ENCODE data around the gene CSTF2.
"Not testable (repeated sequence)": the region's sequence is repeated elsewhere in the genome, so short reads cannot be mapped to it uniquely, and the experiment has no call there.

Gene CSTF2, protein sequence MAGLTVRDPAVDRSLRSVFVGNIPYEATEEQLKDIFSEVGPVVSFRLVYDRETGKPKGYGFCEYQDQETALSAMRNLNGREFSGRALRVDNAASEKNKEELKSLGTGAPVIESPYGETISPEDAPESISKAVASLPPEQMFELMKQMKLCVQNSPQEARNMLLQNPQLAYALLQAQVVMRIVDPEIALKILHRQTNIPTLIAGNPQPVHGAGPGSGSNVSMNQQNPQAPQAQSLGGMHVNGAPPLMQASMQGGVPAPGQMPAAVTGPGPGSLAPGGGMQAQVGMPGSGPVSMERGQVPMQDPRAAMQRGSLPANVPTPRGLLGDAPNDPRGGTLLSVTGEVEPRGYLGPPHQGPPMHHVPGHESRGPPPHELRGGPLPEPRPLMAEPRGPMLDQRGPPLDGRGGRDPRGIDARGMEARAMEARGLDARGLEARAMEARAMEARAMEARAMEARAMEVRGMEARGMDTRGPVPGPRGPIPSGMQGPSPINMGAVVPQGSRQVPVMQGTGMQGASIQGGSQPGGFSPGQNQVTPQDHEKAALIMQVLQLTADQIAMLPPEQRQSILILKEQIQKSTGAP

DNA sequence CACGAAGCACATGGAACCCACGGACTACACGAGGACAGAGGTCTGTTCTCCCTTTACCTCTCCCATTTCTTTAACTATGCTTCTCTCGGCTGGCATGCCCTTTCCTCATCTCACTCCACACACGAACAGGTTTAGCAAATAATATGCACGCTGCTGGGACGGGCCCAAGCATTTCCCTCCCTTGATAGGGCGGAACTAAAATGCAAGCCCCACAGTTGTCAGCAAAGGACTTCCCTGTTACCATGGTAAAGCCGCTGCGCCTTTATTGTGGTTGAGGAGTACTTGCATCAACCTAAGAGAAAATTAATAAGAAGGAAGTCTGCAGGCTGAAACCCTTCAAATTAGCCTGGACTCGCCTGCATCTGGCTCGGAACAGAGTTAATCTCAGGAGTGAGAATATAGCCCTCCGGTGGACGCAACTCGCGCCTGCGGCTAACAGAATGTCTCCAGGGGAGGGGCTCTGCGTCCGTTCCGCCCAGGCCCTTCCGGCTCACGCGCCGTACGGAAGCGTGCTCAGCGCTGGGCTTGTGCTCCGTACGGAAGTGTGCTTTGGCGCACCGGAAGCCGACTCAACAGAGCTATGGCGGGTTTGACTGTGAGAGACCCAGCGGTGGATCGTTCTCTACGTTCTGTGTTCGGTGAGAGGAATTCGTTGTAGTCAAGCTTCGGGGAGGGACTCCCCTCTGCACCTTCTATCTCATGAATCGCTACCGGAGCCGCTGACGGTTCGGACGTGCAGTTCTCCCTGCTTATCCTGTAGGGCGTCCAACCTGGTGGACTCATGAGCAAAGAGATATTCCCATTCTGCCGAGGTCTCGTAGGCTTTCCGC is at the start of gene CSTF2:
Gene CSTF2 (plus strand): TSS at position 555 of the 830 bp plus-strand sequence. CDS start 26 bp downstream, at position 581.
- peak; percentile 98 to 99 for ATAC-seq

DNA sequence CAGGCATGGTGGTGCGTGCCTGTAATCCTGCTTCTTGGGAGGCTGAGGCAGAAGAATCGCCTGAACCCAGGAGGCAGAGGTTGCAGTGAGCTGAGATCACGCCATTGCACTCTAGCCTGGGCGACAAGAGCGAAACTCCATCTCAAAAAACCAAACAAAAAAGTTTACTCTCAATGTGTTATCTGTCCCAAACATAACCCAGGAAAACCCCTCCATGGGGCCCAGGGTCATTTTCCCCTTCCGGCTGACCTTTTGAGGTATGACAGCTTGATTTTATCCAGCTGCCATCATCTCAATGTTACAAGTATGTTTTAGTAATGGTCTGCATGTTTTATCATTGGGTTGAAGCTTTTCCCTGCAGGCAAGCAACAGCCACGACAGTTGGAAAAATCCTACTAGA is 23.8 kb upstream of the CSTF2 start:
- not testable (repeated sequence) for ATAC-seq

DNA sequence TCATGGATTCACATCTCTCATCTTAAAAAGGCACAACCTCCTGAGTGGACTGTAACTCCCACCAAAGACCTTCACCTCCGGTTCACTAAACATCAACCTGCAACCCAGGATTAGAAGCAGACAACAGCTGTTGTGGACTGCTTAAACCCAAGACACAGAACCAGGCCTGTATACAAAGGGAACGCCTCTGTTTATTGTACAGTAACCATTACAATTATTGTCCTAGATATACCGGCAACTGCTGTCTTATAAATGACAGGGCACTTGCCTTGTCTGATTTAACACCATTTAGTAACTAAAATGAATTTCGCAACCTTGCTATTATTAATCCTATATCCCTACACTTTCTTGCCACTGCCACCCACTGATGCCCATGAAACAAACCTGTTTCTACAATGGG is 22.8 kb upstream of the CSTF2 start:
- ATAC-seq = no peak

DNA sequence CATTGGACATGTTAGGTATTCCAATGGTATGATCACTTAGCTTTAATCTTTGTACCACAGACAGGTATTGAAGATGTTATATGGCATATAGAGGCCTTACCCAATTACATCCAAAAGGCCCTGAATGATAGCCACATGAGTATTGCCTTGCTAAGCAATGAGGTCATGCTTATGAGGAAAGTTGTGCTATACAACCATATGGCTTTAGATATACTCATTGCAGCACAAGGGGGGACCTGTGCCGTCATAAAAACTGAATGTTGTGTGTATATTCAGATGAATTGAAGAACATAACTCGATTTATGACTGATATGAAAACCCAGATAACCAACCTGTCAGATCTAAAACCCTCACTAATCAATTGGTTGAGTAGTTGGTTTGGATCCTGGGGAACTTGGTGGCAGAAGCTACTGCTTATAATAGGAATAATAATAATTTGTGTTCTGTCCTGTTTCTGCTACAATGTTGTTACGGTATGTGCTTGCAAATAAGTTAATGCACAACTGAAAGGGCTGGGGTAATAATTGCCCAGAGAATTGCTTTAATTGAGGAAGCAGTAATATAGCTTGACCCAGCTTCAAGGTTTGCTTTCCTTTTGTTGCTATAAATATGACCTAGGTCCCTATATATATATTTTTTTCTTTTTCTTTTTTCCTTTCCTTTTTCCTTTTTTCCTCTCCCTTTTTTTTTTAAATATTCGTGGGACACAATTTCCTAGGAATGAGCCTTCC is 21.5 kb upstream of the CSTF2 start:
- ATAC-seq = no peak

DNA sequence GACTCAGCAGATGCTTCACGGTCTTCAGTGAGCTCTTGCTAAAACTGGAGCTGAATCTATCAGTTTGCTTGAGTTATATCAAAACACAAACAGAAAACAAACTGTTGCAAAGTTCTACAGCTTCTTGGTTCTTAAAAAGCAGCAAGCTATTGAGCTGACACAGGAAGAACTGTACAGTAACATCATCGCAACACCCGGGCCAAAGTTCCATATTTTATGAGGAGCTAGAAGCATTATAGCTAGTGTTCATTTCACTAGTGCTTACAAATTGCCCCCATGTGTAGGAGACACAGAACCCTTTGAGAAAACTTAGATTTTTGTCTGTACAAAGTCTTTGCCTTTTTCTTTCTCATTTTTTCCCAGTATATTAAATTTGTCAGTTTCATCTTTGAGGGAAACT is 17.3 kb upstream of the CSTF2 start:
- ATAC-seq = no peak

DNA sequence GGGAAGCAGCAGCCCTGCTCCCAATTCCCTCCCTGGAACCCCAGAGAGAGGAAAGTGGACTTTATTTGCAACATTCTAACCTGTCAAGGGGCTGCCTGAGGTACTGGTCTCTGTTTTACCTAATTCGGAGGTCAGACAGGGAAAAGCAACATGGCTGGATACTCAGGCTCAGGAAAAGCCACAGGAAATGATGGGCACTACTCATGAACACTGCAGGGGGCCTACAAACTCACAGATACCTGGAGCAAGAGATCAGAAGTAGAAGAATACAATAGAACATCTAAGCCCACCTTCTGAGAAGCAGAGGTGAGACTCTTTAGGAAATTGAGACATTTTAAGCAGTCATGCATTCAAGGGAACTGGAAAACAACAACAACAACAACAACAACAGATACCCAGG is 15.4 kb upstream of the CSTF2 start:
- ATAC-seq = no peak

DNA sequence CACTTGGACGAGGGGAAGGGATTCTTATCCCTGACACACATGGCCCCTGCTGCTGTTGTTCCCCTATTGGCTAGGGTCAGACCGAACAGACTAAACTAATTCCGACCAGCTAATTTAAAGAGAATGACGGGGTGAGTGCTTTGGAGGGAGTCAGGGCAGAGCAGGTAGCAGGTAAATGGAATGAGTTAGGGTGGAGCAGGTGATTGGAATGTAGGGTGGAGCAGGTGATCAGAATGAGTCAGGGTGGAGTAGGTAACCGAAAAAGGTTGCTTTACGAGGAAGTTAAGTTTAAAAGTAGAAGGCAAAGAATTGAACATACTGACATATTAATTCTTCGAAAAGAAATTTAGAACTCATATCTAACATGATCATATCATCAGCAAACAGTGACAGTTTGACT is 11.9 kb upstream of the CSTF2 start:
- ATAC-seq = not testable (repeated sequence)

DNA sequence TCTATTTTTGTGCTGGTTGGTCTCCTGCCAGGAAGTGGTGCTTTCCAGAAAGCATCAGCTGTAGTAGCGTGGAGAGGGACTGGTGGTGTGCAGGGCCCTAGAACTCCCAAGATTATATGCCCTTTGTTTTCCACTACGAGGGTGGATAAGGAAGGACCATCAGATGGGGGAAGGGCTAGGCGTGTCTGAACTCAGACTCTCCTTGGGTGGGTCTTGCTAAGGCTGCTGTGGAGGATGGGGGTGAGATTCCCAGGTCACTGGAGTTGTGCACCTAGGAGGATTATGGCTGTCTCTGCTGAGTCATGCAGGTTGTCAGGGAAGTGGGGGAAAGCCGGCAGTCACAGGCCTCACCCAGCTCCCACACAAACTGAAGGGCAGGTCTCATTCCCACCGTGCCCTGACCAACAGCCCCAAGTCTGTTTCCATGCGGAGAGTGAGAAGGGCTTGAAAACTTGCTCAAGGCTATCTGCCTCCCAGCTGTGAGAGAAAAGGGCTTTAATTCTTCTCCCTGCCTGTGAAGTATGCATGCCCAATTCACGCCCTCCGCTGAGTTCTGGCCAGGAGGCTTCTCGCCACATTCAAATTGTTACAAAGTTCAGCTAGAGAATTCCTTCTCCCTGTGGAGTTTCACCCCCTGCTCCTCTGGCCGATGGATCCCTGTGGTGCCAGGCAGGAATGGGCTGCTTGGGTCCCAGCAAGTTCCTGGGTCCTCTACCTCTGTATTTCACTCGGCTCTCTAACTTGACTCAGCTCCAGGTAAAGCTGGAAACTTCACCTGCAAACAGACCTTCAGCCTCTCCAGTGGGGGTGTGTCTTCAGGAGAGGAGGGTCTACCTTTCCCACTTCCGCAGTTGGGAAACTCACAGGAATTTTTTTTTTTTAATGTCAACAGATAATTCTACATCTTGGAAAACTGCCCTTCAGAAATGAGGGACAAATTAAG is 7.7 kb upstream of the CSTF2 start:
- no peak for ATAC-seq

DNA sequence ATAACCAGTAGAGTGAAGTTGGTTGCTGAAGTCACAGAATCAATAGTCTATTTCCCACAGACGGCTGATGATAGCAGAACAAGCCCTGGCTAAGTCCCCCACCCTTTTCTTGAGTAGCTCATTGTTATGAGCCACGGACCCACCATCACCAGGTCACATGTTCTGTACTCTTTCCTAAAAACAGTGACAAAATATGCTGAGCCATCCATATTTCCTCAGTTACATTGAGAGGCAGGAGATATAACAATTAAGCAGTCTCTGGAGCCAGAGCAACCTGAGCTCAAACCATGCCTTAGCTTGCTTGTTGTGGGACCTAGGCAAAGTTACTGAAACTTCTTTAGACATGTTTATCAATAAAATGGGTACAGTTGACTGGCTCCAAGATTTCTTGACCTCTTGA is 2.9 kb upstream of the CSTF2 start:
- ATAC-seq = no peak

DNA sequence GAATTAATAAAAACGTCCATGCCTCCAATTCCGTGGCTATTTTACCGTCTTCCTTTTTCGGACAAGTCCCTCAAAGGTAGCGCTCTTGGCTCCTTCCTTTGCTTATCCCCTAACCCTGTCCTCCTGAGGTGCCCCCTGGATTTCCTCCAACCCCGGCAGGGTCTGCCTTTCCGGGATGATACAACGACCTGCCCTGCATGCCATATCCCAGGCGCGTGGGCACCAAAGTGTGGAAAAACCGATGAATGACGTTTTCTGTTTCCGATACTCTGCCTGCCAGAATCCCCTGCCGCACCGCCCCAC is 706 bp upstream of the CSTF2 start:
- ATAC-seq = no peak

DNA sequence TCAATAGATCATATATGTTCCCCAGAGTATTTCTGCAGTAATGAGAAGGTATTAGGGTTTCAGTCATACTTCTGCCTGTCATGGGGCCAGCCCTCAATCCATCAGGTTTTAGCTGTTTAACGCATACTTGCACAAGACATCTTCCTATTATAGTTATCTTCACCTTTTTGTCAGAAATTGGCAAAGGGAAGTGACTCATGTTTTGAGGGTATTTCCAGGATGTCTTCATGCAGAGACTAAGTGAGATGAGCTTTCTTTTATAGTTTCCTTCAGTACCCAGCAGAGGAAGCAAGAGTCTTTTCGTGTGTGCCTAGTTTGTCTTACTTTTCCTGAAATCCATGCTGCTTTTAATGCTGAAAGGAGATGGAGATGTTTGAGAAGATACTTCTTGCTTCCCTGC is 9.5 kb downstream of the CSTF2 start:
- peak; percentile 86 to 89 for ATAC-seq

DNA sequence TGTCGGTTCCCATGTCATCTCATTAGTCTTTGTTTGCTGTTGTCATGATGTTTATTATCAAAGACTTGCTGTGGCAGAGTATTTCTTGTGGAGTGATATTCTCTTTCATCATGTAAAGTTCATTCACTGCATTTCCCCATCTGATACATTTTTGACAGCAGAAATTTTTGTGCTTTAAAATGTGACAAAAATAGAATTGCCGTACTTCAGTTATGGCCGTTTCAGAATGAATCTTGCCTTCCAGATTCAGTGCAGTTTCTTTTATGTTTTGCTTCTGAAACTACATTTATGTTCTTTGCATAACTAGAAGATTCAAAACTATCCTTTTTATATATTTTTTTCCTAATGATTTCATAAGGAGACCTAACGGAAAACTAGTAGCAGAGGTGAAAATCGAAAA is 10.0 kb downstream of the CSTF2 start:
- ATAC-seq = peak; percentile 10 to 24

DNA sequence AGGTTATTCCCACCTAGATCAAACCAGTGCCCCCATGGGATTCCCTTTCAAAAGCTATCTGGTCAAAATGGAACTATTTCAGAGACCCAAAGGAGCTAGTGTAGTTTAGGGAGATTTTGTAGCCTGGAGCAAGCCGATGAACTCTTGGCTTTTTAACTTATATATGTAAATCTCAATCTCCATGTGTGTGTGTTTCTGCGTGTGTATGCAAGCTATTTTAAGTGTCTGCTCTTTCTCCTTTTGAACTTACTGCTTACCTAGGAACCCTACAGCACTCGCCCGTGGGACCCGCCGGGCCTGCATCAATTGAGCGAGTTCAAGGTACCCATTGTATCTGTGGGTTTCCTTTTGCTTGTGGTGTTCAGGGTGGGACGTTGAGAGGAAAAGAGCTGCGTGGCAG is 10.4 kb downstream of the CSTF2 start:
- peak in 1 of 2 donors; percentile 11 for ATAC-seq

DNA sequence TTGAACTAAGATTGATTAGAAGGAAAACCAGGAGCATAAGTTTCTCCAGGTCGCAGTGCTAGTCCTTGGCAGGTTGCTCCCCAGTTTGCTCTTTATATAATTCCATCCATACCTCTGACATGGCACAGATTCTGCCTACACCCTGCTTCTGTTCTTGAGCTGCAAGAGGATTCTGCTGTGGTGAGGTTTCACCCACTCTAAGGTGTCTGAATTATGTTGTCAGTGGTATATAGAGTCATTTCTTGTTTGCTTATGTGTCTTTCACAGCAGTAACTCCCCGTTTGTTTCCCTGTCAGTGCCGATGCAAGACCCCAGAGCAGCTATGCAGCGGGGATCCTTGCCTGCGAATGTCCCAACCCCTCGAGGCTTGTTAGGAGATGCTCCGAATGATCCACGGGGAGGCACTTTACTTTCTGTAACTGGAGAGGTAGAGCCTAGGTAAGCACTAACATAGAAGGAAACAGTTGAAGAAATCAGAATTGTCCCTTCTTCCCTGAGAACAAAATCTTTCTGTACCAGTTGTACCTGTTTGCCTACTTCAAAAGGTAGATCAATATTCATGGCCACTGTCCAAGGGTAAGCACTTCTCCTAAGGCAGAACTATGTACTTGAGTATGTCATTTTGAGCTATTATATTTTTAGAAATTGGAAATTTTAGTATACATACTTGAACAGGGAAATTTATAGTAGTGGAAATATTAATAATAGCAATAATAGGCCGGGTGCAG is 11.2 kb downstream of the CSTF2 start:
- ATAC-seq = no peak

DNA sequence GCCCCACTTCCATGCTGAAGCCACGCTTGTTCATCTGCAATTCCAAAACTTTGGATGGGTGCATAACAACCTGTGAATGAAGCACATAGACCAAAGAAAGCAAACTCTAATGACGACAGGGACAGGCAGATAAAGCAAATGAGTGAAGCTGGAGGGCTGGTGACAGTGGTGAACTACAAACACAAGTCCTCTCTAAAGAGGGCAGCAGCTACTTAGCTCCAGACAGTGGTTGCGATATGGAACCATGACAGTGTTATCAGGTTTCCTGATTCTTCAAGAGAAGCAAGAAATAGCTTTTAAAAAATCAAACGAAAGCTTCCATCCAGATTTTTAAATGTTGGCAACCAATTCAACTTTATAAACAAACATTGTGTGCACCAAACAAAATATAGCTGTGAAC is 30.1 kb downstream of the CSTF2 start:
- ATAC-seq = no peak

DNA sequence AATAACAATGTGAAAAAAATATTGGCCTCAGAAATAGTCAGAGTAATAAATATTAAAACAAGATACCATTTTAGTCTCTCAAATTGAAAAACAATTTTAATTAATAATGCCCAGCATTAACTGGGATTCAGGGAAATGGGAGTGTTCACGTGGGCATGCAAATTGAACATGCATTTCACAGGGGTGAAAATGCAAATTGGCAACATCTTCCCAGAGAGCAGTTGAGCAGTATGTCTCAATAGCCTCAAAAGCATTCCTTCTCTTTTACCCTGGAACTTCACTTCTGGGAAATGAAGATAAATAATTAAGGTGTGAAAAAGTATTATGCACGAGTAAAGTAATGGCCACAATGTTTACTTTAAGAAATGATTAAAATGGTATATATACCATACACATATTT is 32.6 kb downstream of the CSTF2 start:
- ATAC-seq = no peak

DNA sequence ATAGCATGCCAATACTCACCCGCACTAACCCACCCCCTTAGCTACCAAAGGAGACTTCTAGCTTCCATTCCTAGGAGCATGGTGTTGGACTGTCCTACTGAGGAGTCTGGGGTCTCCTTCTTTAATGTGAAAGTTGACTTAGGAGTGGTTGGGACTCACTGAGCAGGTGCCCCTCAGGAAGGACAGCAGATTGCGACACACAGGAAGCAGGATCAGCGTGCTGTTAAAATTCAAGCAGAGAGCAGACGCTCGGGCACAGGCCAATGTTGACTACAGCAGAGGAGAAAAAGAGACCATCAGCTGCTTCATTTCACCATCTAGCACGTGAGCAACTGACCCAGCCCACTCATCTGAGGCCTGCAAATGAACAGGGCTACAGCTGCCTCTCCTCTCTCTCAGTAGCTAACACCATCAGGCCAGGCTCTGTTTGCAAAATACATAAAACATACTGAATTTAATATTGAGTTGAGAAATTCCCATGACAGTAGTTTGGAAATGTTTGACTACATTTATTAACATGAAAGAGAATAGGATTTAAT is 43.2 kb downstream of the CSTF2 start:
- no peak for ATAC-seq

DNA sequence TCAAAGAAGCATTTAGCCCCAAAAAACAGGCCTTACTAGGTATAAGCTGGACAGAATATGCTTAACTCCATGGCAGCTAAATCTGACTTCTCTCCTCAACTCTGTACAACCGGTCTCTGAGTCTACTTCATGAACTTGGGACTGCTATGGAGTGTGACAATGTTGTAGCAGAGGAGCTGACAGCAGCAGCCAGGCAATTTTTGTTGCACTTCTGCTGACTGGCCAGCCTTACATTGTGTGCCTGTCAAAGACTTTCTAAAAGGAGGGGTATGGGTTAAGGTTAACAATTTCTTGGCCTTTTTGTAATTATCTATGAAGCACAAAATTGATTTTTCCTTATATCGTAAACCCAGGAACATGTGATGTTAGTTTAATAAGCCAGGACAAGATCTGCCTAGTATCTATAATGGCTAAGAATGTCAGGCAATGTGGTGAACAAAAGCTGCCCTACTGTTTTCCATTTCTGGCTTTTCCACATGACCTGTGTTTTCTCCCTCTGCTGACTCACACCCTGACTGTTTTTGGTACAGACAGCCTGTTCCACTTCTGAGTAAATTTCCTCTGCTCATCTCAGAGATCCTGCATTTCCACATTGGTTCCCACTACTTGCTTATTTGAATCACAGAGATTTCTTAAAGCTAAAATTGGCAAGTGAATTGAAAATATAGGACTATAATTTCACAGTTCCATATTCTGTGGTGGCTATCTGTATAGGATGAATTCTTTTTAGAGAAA is 44.6 kb downstream of the CSTF2 start:
- no peak for ATAC-seq

DNA sequence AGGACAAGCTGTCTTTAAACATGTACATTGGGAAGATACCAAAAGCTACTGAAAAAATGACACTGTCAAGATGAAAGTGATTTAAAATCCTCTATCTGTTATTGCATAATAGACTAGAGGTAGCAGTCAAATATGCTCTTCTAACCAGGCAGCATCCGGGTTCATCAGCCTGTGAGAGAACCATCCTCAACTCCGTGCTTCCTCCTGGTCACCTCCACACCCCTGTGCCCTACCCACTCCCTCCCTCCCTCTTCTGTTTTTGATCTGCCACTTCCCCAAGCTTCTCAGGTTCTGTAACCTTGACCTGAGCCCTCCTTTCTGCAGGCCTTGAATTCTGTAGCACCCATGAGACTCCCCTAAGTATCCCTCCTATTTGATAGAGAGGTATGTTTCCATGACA is 48.1 kb downstream of the CSTF2 start:
- ATAC-seq = no peak

DNA sequence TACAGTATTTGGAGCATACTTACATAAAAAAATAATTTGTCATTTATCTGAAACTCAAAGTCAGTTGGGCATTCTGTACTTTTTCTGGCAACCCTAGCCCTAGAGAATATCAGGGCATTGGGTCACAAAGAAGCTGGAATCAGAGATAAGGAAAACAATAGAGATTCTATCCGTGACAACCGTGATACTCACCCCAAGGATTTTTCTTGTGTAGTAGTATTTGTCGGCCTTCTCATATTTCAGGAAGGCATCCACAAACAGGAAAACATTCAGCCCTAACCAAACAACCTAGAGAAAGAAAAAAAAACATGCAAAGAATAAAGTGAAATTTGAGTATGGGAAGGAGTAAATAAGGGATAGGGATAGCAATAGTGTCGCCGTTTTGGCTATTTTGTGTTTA is 50.3 kb downstream of the CSTF2 start:
- ATAC-seq = no peak
